Mucosa of rectum (tissue), 2 donors: ENCODE data around the gene SMIM7.

ENCODE experiments used
- H3K27ac ChIP-seq, 2 donors: one replicate each; pipeline ENCODE4 v1.7.0; 2013; ENCODE audit warnings: inconsistent platforms in 2 of 2, low read depth in 2 of 2, low read length in 2 of 2
- H3K27me3 ChIP-seq, 2 donors: one replicate each; pipeline ENCODE4 v1.7.0; 2013; ENCODE audit warnings: low read length in 2 of 2; ENCODE audit not compliant: control insufficient read depth in 2 of 2, insufficient read depth in 2 of 2
- H3K36me3 ChIP-seq, 2 donors: one replicate each; pipeline ENCODE4 v1.7.0; 2013; ENCODE audit warnings: low read length in 2 of 2; ENCODE audit not compliant: control insufficient read depth in 2 of 2, insufficient read depth in 2 of 2
- H3K4me1 ChIP-seq, 2 donors: one replicate each; pipeline ENCODE4 v1.7.0; 2013; ENCODE audit warnings: low read length in 2 of 2, mild to moderate bottlenecking in 1 of 2; ENCODE audit not compliant: control insufficient read depth in 2 of 2, insufficient read depth in 2 of 2
- H3K4me3 ChIP-seq, 2 donors: one replicate each; pipeline ENCODE4 v1.7.0; 2013; ENCODE audit warnings: low read length in 2 of 2
- H3K9ac ChIP-seq, 2 donors: one replicate each; pipeline ENCODE4 v1.7.0; 2013; ENCODE audit warnings: low read length in 2 of 2, low read depth in 1 of 2, mild to moderate bottlenecking in 1 of 2
- H3K9me3 ChIP-seq, 2 donors: one replicate each; pipeline ENCODE4 v1.7.0; 2013; ENCODE audit warnings: low read length in 2 of 2; ENCODE audit not compliant: control insufficient read depth in 2 of 2
- donor health status: healthy.
- donor health status: Normal muscosa, but diverticular disease.

The SMIM7 gene

DNA sequence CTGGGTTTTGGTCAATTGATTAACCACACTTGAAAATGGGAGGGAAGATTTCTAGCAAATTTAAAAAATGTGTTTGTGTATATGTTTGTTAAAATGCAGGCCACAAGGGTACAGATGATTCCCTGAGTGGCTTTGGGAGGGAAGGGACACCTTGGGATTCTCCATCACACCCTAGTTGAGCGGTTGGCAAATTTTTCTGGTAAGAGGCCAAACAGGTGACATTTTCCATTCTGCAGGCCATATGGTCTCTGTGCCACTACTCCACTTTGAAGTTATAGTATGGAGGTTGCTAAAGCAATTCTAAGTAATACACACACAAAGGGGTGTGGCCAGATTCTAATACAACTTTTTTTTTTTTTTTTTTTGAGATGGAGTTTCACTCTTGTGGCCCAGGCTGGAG lies 19.0 kb downstream of the SMIM7 start:
- peaks cover 17 to 65% of the 10 kb centered on the region in 2 donors for H3K36me3 ChIP-seq

DNA sequence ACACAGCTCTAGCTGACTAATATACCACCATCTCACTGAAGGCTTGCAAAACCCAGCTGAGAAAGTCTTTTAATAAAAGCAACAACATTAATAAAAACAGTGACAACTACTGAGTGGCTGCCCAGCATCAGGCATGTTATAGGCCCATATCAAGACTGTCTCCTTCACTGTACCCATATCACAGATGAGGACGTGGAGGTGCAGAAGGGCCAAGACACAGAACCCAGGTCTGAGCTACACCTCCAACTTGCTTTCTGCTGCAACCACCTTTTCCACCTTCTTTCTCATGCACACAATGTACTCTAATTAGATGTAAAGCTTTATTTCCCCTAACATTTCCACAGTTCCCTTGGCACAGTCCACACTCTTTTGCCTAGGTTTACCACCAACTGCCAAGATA lies 21.3 kb downstream of the SMIM7 start:
- Histone ChIP-seq H3K4me3 (no peak overlapping the region), H3K27me3 (no peaks in the 10 kb centered on the region), H3K9ac (no peak overlapping the region), H3K27ac (no peak overlapping the region), H3K4me1 (no peaks in the 10 kb centered on the region), H3K36me3 (peaks cover 15 to 56% of the 10 kb centered on the region in 2 donors), H3K9me3 (no peaks in the 10 kb centered on the region)

More for the DNA sequence above, 19.0 kb downstream of the SMIM7 start:
- Histone ChIP-seq H3K27me3 (no peaks in the 10 kb centered on the region), H3K9me3 (no peaks in the 10 kb centered on the region), H3K4me3 (no peak overlapping the region), H3K9ac (no peak overlapping the region), H3K4me1 (no peaks in the 10 kb centered on the region), H3K27ac (no peak overlapping the region)

DNA sequence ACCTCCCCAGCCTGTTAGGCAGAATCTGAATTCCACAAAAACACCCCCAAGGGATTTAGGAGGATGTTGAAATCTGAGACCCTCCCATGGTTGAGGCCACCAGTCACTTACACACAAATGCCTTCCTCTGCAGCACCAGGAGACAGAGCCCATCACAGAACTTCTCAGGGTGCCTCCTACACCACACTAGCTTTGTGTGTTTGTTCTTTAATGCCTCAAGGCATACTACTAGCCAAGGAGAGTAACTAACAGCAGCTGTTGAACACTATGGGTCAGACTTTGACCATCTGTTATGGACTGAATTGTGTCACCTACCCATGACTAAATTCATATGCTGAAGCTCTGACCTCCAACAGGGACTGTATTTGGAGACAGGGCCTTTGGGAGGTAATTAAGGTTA lies 22.4 kb downstream of the SMIM7 start:
- Histone ChIP-seq H3K27me3 (no peaks in the 10 kb centered on the region), H3K36me3 (peaks cover 19 to 49% of the 10 kb centered on the region in 2 donors), H3K27ac (no peak overlapping the region), H3K9me3 (no peaks in the 10 kb centered on the region), H3K4me1 (no peaks in the 10 kb centered on the region), H3K9ac (no peak overlapping the region), H3K4me3 (no peak overlapping the region)

DNA sequence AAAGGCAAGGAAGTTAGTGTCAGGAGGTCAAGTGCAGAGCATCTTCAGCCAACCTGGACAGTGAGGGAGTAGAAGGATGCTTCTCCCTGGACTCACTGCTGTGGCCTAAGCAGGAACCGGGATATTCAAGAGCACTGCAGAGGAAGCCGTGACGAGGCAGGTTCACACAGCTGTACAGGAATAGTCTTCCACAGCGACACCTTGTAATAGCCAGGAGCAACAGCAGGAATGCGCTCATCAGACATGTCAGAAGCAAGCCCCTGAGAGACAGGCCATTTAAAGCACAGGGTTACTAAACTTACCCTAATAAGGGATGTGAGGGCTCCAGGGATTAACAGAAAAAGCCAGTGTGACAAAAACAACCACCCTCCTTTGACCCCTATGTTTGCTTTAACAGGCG lies 28.5 kb downstream of the SMIM7 start:
- H3K36me3 ChIP-seq = peaks cover 14 to 18% of the 10 kb centered on the region in 2 donors
- no peak overlapping the region for H3K27ac ChIP-seq
- no peaks in the 10 kb centered on the region for H3K9me3 ChIP-seq
- H3K4me3 ChIP-seq = no peak overlapping the region
- no peaks in the 10 kb centered on the region for H3K27me3 ChIP-seq
- H3K4me1 ChIP-seq = peaks cover 17 to 21% of the 10 kb centered on the region in 2 donors
- no peak overlapping the region for H3K9ac ChIP-seq

DNA sequence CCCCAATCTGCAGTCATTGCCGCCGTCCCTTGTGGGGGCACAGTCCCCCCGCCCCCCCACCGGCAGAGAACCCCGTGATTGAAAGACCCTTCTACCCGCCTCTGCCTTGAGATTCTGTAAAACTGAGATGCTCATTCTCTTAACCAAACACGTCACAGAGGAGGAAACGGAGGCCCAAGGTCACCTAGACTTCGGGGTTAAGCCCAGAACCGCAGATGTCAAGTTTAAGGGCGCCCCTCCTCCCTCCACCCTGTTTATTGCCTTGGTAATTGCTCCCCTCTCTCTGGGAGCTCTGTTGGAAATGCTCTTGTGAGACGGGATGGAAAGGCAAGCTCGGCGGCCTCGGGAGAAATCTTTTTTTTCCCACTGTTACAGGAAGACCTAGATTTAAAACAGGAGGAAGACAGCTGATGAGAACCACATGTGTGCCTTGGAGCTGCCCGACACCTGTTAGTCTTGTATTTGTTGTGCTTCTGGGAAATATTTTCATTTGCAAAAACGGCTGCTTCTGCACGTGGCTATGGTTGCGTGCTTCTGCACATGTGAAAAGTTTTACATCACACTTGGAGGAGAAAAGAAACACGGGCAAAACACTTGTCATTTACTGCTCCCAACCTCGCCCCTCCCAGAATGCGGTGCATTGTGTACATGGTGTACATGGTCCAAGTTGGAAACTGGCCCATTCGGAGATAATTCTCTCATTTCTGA lies 30.8 kb downstream of the SMIM7 start:
- H3K27me3 ChIP-seq = no peaks in the 10 kb centered on the region
- H3K4me3 ChIP-seq = peak overlapping the region; percentile 78 to 93
- H3K36me3 ChIP-seq = peaks cover 14 to 15% of the 10 kb centered on the region in 2 donors
- H3K27ac ChIP-seq = peak overlapping the region; percentile 98 to 99
- peaks cover 17 to 28% of the 10 kb centered on the region in 2 donors for H3K4me1 ChIP-seq
- peak overlapping the region; percentile 95 to 98 for H3K9ac ChIP-seq
- no peaks in the 10 kb centered on the region for H3K9me3 ChIP-seq

DNA sequence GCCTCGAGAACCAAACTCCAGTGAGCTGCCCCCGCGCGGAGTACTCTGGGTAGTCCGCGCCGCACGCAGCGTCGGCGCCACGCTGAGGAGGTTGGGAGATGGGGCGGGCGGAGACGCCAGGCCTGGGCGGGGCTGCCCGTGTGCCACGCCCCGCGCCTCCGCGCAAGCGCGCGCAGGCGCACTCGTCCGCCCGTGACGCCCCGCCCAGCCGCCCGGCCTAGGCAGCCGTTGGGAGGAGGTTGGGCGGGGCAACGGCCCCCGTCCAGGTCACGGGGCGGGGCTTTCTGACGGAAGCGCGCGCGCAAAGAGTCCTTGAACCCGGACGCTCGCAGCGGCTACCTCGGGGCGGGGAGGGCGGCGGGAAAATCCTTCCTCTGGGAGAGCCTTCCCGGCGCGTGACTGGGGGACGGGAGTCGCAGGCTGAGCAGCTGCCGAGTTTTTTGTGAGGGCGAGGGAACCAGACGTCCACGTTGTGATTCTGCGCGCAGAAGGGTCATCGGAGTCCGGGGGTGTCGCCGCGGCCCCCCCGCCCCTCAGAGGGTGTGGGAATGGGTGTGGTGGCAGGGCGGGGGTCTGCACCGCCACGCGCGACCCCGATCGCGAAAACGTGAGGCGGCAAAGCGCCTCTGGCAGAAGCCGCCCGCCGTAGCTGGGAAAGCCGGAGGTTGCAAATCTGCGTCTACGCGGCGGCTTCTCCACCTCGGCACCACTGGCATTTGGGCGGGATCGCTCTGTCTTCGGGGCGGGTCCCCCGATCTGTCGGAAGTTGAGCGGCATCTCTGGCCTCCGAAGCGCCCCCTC lies 31.6 kb downstream of the SMIM7 start, which contains the start of gene MED26:
Gene MED26, minus strand, starts transcription at position 22 of the 801 bp plus-strand sequence. CDS start 261 bp downstream, outside the sequence.
- Histone ChIP-seq H3K4me1 (peaks cover 17 to 28% of the 10 kb centered on the region in 2 donors), H3K27ac (peak within 1 kb of the TSS; percentile 98 to 99), H3K9me3 (no peaks in the 10 kb centered on the region)

DNA sequence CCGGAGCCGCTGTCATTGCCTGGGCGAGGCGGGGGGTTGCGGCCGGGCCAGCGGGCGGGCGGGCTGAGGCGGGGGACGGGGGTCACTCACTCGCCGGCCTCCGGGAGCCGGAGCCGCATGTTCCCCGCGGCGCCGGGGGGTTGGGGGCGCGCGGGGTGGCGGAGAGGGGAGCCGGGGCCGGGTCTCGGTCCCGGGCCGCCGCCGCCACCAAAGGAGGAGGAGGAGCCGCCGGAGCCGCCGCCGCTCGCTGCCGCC lies 32.1 kb downstream of the SMIM7 start:
- Histone ChIP-seq H3K27ac (peak overlapping the region; percentile 56 to 67), H3K9me3 (no peaks in the 10 kb centered on the region), H3K4me3 (peak overlapping the region; percentile 90 to 91), H3K4me1 (peaks cover 17 to 28% of the 10 kb centered on the region in 2 donors), H3K27me3 (no peaks in the 10 kb centered on the region), H3K36me3 (peaks cover 9 to 11% of the 10 kb centered on the region in 2 donors), H3K9ac (peak overlapping the region; percentile 88 to 95)

More for the DNA sequence above, 31.6 kb downstream of the SMIM7 start, which contains the start of gene MED26:
- Histone ChIP-seq H3K27me3 (no peaks in the 10 kb centered on the region), H3K4me3 (peak within 1 kb of the TSS; percentile 91 to 93), H3K36me3 (peaks cover 10 to 12% of the 10 kb centered on the region in 2 donors), H3K9ac (peak within 1 kb of the TSS; percentile 95 to 98)

DNA sequence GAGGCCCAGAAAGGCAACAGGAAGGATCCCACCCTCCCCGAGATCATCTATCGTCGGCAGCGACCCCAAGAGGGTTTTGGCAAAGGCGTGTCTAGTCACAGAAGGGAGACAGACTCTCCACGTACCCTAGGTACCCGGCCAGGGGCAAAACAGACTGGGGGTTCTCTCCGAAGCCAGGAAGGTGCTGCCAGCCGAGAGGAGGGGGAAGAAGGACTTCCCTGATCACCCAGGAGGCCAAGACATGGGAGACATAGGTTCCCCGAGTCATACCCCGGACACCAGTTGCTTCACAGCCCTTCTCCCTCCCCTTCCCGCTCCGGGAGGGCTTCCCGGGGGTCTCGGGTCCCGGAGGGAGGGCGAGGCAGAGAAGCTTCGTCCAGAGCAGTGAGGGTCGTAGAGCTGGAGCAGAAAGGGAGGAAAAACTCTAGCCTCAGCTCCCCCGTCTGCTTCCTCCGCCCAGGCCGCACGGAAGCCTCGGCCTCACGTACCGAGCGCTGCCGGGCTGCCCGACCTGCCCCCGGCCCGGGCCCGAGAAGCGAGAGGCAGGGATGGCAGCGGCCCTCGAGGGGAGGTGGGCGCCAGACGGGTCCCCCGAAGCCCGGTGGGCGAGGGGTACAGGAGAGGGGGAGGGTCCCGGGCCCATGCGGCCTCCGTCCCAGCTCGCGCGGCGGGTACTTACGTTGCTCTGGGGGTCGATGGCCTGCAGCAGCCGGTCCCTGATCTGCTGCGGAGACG lies 32.6 kb downstream of the SMIM7 start:
- Histone ChIP-seq H3K4me1 (peaks cover 17 to 28% of the 10 kb centered on the region in 2 donors), H3K4me3 (peak overlapping the region; percentile 90 to 91), H3K9ac (peak overlapping the region; percentile 88 to 95), H3K36me3 (peaks cover 5 to 10% of the 10 kb centered on the region in 2 donors), H3K27ac (peak overlapping the region; percentile 56 to 67), H3K27me3 (no peaks in the 10 kb centered on the region), H3K9me3 (no peaks in the 10 kb centered on the region)

DNA sequence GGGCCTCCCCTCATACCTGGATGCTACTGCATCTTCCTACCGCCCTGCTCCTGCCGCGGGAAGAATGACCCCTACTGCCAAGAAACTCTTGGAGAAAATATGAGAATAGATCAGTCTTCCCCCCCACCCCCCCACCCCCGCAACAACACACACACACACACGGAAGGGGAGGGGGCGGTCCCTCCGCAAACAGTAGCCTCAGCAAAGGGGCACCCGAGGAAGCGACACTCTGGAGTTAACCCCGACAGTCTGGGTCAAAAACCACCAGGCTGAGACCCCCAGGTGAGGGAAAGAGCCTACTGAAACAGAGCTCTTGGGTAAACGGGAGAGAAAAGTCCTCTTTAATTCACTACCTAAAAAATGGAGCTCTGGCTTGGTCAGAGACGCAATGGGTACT lies 33.1 kb downstream of the SMIM7 start:
- H3K4me1 ChIP-seq = peaks cover 17 to 28% of the 10 kb centered on the region in 2 donors
- peak overlapping the region in 1 of 2 donors; percentile 43 for H3K27ac ChIP-seq

More for the DNA sequence above, 33.1 kb downstream of the SMIM7 start:
- no peaks in the 10 kb centered on the region for H3K27me3 ChIP-seq
- peak overlapping the region; percentile 90 to 91 for H3K4me3 ChIP-seq
- peak overlapping the region; percentile 88 to 95 for H3K9ac ChIP-seq
- H3K9me3 ChIP-seq = no peaks in the 10 kb centered on the region
- peaks cover 5 to 10% of the 10 kb centered on the region in 2 donors for H3K36me3 ChIP-seq
